Stimulated activated CD4-positive, alpha-beta T cell treated with anti-CD3 and anti-CD28 coated beads, TNF-alpha, amount 100 ng/mL, for 48 hours (primary cell): ENCODE results near the gene TMEM17.
A peak's percentile ranks its signal among the peaks of the same experiment; 100 is the strongest.

Experiments used
- DNase-seq, 3 donors: peaks; one replicate each; pipeline ENCODE4 v3.0.0-alpha.2; 2020; ENCODE audit warnings: low read depth in 3 of 3

TMEM17 gene

GRCh38 chr2:62456721-62457539, 49.1 kb downstream of the TMEM17 start:
- peak; percentile 35 to 55 (median 52) for DNase-seq

DNA sequence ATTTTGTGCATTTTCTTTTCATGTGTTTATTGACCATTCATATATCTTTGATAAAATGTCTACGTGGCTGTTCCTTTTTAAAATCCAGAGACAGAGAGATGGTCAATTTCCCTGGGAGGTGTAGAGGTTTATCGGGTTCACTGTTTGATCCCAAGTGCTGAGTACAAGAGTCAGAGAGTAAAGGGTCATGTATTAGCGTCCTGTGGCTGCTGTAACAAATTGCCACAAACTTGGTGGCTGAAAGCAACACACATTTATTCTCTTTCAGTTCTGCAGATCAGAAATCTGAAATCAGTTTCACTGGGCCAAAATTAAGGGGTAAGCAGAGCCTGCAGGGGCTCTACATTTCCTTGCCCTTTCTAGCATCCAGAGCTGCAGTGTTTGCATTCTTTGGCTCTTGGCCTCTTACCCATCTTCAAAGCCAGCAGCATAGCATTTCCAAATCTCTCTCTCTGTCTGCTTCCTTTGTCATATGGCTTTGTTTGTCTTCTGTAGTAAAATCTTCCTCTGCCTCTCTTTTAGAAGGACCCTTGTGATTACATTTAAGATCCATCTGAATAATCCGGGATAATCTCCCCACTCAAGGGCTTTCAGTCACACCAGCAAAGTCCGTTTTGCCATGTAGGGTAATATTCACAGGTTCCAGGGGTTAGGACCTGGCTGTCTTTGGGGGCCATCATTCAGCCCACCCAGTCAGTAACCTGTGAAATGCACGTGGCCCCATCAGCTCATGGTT, 49.9 kb downstream of the TMEM17 start:
- DNase-seq: no peak

GRCh38 chr2:62453955-62454354, 52.0 kb downstream of the TMEM17 start:
- DNase-seq: no peak

DNA sequence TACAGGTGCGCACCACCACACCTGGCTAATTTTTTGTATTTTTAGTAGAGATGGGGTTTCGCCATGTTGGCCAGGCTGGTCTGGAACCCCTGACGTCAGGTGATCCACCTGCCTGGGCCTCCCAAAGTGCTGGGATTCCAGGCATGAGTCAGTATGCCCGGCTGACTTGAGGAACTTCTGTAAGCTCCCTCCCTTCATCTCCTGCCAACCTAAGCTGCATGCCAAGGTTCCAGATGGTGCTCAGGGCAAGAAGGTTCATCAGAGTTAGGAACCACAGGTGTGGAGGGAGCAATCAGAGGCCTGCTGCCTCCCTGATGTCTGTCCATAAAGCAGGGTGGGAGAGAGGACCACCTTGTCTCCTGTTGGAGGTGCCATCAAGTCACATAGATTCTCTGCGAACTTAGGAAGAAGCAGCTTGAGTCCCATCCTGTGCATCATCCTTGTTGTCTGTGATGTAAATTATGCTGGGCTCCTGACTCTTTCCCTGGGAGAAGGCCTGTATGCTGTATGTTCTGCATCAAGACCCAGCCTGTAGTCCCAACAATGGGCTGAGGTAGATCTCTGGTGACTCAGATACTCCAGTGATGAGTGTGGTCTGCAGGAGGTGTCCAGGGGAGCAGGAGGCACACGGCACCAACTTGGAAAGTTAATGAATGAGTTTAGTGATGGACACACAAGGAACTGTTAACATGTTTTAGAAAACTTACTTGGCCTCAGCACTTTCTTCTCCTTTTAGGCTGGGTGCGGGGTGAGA, 53.1 kb downstream of the TMEM17 start:
- no peak for DNase-seq

GRCh38 chr2:62450716-62451191, 55.2 kb downstream of the TMEM17 start:
- DNase-seq: no peak
